LNCAP (cell line): Measurements from ENCODE around the gene MTHFSD.

ENCODE experiments used
- CTCF ChIP-seq: fragments of 450-650 bp; IDR thresholded peaks from 2 replicates; pipeline ENCODE4 v1.5.1; 2017; ENCODE audit warnings: mild to moderate bottlenecking

Gene MTHFSD

GRCh38 chr16:86481607-86482006 is 73.4 kb downstream of the MTHFSD start:
- TF ChIP-seq CTCF, result no peak

- no peak for TF ChIP-seq CTCF
Observed at GRCh38 chr16:86480444-86480843, 74.6 kb downstream of the MTHFSD start.
